ENCODE measurements around the gene AGMO. TPM values are rescaled to one million over a fixed set of nuclear protein-coding genes. Genes with fewer than 3 reads are reported as not detected.

AGMO gene
- polyA plus RNA-seq, 1 donor from 2014 or later = not detected

GRCh38 chr7:15396210-15397158 lies 165.3 kb downstream of the AGMO start:
- Mint-ChIP-seq H3K4me3 (peak overlapping the region in 1 of 4 donors; percentile 17), H3K9me3 (peaks cover 0 to 3% (median 2%) of the 10 kb centered on the region in 3 donors), H3K4me1 (no peaks in the 10 kb centered on the region), H3K27ac (no peak overlapping the region), H3K27me3 (no peaks in the 10 kb centered on the region), H3K36me3 (no peaks in the 10 kb centered on the region)

GRCh38 chr7:15389073-15389472 lies 172.7 kb downstream of the AGMO start:
- Mint-ChIP-seq H3K4me1 (no peaks in the 10 kb centered on the region), H3K9me3 (no peaks in the 10 kb centered on the region), H3K36me3 (no peaks in the 10 kb centered on the region), H3K27ac (no peak overlapping the region), H3K27me3 (no peaks in the 10 kb centered on the region), H3K4me3 (no peak overlapping the region)

DNA sequence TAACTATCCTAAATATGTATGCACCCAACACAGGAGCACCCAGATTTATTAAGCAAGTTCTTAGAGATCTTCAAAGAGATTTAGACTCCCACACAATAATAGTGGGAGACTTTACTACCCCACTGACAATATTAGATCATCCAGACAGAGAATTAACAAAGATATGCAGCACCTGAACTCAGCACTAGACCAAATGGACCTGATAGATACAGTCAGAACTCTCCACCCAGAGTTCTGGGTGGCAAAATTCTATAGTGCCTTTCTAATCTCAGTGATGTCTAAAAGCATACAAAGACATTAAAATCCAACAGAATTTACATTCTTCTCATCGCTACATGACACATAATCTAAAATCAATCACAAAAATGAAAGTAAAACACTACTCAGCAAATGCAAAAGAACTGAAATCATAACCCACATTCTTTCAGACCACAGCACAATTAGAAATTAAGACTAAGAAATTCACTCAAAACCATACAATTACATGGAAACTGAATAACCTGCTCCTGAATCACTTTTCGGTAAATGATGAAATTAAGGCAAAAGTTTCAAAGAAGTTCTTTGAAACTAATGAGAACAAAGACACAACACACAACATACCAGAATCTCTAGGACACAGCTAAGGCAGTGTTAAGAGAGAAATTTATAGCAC lies 183.2 kb downstream of the AGMO start:
- H3K9me3 Mint-ChIP-seq = peaks cover 4% of the 10 kb centered on the region in 3 donors
- H3K27me3 Mint-ChIP-seq = no peaks in the 10 kb centered on the region
- no peaks in the 10 kb centered on the region for H3K36me3 Mint-ChIP-seq
- H3K27ac Mint-ChIP-seq = no peak overlapping the region
- no peak overlapping the region for H3K4me3 Mint-ChIP-seq
- no peaks in the 10 kb centered on the region for H3K4me1 Mint-ChIP-seq

- Mint-ChIP-seq H3K36me3 (no peaks in the 10 kb centered on the region), H3K9me3 (peaks cover 2 to 4% (median 3%) of the 10 kb centered on the region in 3 donors), H3K27me3 (no peaks in the 10 kb centered on the region), H3K4me3 (no peak overlapping the region), H3K4me1 (no peaks in the 10 kb centered on the region), H3K27ac (no peak overlapping the region)
Measured at GRCh38 chr7:15376600-15376999, 185.2 kb downstream of the AGMO start.

GRCh38 chr7:15370441-15370840 lies 191.4 kb downstream of the AGMO start:
- Mint-ChIP-seq H3K27ac (no peak overlapping the region), H3K9me3 (peaks cover 0 to 3% (median 0%) of the 10 kb centered on the region in 3 donors), H3K27me3 (no peaks in the 10 kb centered on the region), H3K4me3 (no peak overlapping the region), H3K4me1 (no peaks in the 10 kb centered on the region), H3K36me3 (no peaks in the 10 kb centered on the region)

GRCh38 chr7:15368653-15369052 lies 193.2 kb downstream of the AGMO start:
- no peak overlapping the region for H3K4me3 Mint-ChIP-seq
- H3K27me3 Mint-ChIP-seq = no peaks in the 10 kb centered on the region
- H3K27ac Mint-ChIP-seq = no peak overlapping the region
- H3K36me3 Mint-ChIP-seq = no peaks in the 10 kb centered on the region
- peaks cover 0 to 3% (median 0%) of the 10 kb centered on the region in 3 donors for H3K9me3 Mint-ChIP-seq
- H3K4me1 Mint-ChIP-seq = no peaks in the 10 kb centered on the region

DNA sequence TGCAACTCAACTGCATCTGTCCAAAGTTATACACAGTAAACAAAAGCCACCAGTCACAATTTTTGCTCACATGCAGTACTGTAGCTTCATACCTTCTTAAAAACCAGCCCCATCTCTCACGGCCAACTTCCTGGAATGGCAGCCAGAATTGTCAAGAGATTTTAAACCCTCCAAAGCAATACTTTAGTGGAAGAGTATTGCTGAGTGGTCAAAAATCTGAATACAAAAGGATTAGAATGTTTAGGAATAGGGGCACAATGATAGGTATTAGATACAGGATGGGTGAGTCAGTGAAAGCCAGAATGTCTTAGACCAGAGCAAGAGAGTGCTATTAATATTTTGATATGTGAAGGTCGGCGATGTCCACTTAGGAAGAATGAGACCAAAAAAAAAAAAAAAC lies 193.9 kb downstream of the AGMO start:
- no peaks in the 10 kb centered on the region for H3K4me1 Mint-ChIP-seq
- H3K27me3 Mint-ChIP-seq = no peaks in the 10 kb centered on the region
- peaks cover 0 to 3% (median 0%) of the 10 kb centered on the region in 3 donors for H3K9me3 Mint-ChIP-seq
- no peak overlapping the region for H3K4me3 Mint-ChIP-seq
- no peak overlapping the region for H3K27ac Mint-ChIP-seq
- no peaks in the 10 kb centered on the region for H3K36me3 Mint-ChIP-seq

- no peak overlapping the region for H3K27ac Mint-ChIP-seq
- H3K27me3 Mint-ChIP-seq = no peaks in the 10 kb centered on the region
- H3K4me1 Mint-ChIP-seq = no peaks in the 10 kb centered on the region
Measured at GRCh38 chr7:15358112-15358511, 203.7 kb downstream of the AGMO start.

GRCh38 chr7:15352421-15353206 lies 209.2 kb downstream of the AGMO start:
- H3K27me3 Mint-ChIP-seq = no peaks in the 10 kb centered on the region
- H3K9me3 Mint-ChIP-seq = peaks cover 0 to 8% (median 0%) of the 10 kb centered on the region in 3 donors
- H3K27ac Mint-ChIP-seq = no peak overlapping the region
- no peaks in the 10 kb centered on the region for H3K4me1 Mint-ChIP-seq
- no peaks in the 10 kb centered on the region for H3K36me3 Mint-ChIP-seq
- H3K4me3 Mint-ChIP-seq = no peak overlapping the region

More at GRCh38 chr7:15358112-15358511, 203.7 kb downstream of the AGMO start:
- H3K36me3 Mint-ChIP-seq = no peaks in the 10 kb centered on the region
- peaks cover 0 to 1% (median 0%) of the 10 kb centered on the region in 3 donors for H3K9me3 Mint-ChIP-seq
- H3K4me3 Mint-ChIP-seq = no peak overlapping the region

DNA sequence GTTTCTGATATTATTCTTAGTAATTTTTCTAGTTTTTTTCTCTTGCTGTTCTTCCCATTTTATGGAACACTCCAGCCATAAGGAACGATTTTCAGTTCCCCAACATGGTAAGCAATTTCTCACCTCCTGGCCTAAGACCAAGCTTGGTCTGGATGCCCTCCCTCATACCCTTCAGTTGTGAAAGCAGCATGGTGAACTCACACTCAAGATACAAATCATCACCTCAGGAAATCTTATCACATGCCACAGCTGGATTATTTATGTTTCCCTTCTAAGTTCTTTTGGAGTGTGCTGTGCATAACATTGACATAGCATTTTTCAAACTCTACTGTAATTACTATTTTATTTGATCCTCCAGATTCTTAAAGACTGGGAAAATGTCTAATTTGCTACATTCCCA lies 216.6 kb downstream of the AGMO start:
- Mint-ChIP-seq H3K27ac (no peak overlapping the region), H3K4me3 (no peak overlapping the region), H3K9me3 (peaks cover 0 to 17% (median 1%) of the 10 kb centered on the region in 3 donors), H3K36me3 (peaks cover 2% of the 10 kb centered on the region), H3K4me1 (peaks cover 0 to 4% (median 0%) of the 10 kb centered on the region in 3 donors), H3K27me3 (no peaks in the 10 kb centered on the region)

DNA sequence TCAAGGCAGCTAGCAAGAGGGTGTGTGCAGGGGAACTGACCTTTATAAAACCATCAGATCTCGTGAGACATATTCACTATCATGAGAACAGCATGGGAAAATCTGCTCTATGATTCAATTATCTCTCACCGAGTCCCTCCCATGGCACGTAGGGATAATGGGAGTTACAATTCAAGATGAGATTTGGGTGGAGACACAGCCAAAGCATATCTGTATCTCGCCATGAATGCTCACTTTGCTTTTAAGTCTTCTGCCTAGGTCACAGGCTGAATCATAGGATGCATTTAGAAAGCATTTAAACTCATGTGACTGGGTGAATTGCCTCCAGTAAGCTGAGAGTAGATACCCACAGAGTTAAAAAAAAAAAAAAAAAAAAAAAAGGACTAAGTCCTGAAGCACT lies 220.0 kb downstream of the AGMO start:
- Mint-ChIP-seq H3K27ac (no peak overlapping the region), H3K4me1 (peaks cover 0 to 4% (median 0%) of the 10 kb centered on the region in 3 donors), H3K4me3 (no peak overlapping the region), H3K27me3 (no peaks in the 10 kb centered on the region), H3K36me3 (peaks cover 2% of the 10 kb centered on the region), H3K9me3 (peaks cover 1 to 22% (median 4%) of the 10 kb centered on the region in 3 donors)

- no peak overlapping the region for H3K4me3 Mint-ChIP-seq
- peaks cover 2% of the 10 kb centered on the region for H3K36me3 Mint-ChIP-seq
- H3K27me3 Mint-ChIP-seq = no peaks in the 10 kb centered on the region
- peaks cover 0 to 10% (median 4%) of the 10 kb centered on the region in 3 donors for H3K9me3 Mint-ChIP-seq
- no peaks in the 10 kb centered on the region for H3K4me1 Mint-ChIP-seq
- no peak overlapping the region for H3K27ac Mint-ChIP-seq
Measured at GRCh38 chr7:15336146-15336545, 225.7 kb downstream of the AGMO start.

GRCh38 chr7:15335390-15335789 lies 226.4 kb downstream of the AGMO start:
- Mint-ChIP-seq H3K9me3 (peaks cover 0 to 9% (median 4%) of the 10 kb centered on the region in 3 donors), H3K4me1 (no peaks in the 10 kb centered on the region), H3K27me3 (no peaks in the 10 kb centered on the region), H3K36me3 (peaks cover 2% of the 10 kb centered on the region), H3K27ac (no peak overlapping the region), H3K4me3 (no peak overlapping the region)

- H3K4me1 Mint-ChIP-seq = no peaks in the 10 kb centered on the region
- H3K27ac Mint-ChIP-seq = no peak overlapping the region
- H3K4me3 Mint-ChIP-seq = no peak overlapping the region
- peaks cover 0 to 8% (median 4%) of the 10 kb centered on the region in 3 donors for H3K9me3 Mint-ChIP-seq
- peaks cover 2% of the 10 kb centered on the region for H3K36me3 Mint-ChIP-seq
- H3K27me3 Mint-ChIP-seq = no peaks in the 10 kb centered on the region
Measured at GRCh38 chr7:15334536-15335263, 227.1 kb downstream of the AGMO start.
